ENCODE measurements around the gene TPX2. TPM values are rescaled to one million over a fixed set of nuclear protein-coding genes. Genes with fewer than 3 reads are reported as not detected.

TPX2 gene
- total and polyA plus RNA-seq, 7 experiments from 2014 or later: 0.09 to 84.3 (median 0.30) TPM; not detected in 1

DNA sequence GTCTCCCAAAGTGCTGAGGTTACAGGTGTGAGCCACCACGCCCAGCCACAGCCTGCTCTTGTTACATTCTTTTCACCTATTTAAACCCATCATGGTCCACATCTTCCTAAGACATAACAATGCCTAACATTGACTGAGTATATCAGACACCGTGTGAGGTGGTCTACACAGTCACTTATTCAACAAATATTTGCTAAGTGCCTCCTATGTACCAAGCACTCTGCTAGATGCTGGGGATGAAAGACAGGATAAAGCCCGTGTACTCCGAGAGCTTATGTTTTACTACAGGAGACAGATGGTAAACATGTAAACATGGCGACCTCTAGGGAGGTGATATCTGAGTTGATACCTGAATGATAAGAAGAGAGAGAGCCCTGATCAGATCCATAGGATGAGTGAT, 29.2 kb upstream of the TPX2 start:
- Mint-ChIP-seq H3K4me3 (peak overlapping the region in 3 of 10 donors; percentile 4 to 40 (median 19)), H3K9me3 (no peaks in the 10 kb centered on the region)

DNA sequence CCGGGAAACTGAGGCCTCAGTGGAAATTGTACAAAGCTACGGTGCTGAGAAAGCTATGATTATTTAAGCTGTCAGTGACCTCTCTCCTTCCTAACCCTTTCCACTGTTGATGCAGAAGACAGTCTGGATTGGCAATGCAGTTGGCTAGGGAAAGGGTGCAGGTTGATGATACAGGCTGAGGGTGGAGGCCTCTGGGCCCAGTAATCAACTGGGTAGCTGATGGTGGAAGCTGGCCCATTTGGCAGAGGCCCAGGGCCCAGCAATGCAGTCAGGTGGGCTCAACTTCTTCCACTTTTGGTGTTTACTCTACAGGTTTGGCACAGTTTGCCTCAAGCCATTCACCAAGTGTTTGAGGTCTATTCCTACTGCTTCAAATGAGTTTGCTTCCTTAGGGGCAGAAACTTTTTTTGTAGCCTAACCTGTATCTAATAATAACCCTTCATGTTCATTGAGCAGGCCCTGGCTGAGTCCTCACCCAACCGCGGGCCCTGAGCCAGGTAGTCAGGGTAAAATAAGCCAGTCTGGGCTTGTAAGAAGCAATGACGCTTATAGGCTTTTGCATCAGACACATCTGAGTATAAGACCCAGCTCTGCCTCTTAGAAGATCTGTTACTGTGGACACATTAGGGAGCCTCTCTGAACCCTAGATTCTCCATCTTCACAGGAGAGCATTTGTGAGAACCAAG, 28.5 kb upstream of the TPX2 start:
- Mint-ChIP-seq H3K4me1 (peaks cover 42 to 87% (median 69%) of the 10 kb centered on the region in 7 donors), H3K27ac (peak overlapping the region; percentile 20 to 79 (median 67)), H3K4me3 (peak overlapping the region in 1 of 10 donors; percentile 44), H3K27me3 (no peaks in the 10 kb centered on the region), H3K9me3 (no peaks in the 10 kb centered on the region), H3K36me3 (peaks cover 12 to 54% (median 29%) of the 10 kb centered on the region in 5 donors)
- ChIA-PET POLR2A (interaction anchor here (0.6 kb wide), 1 partner anchor 19 kb away, joined by 5 read pairs; no protein-coding TSS in a partner anchor), CTCF (interaction anchor here (0.6 to 1.0 kb wide), 2 partner anchors 17 to 49 kb away, joined by 5 to 7 read pairs; no protein-coding TSS in a partner anchor)
- Histone ChIP-seq H3K9me3 (ENCODE audit: control insufficient read depth in 2 of 3, low read length in 3 of 3) (no peaks in the 10 kb centered on the region), H3K27ac (ENCODE audit: low read depth, low read length) (no peak overlapping the region), H3K4me3 (ENCODE audit: low read length) (no peak overlapping the region), H3K27me3 (ENCODE audit: control insufficient read depth in 2 of 2, insufficient read depth in 2 of 2, low read length in 2 of 2) (no peaks in the 10 kb centered on the region), H3K4me1 (ENCODE audit: control insufficient read depth in 2 of 2, insufficient read depth in 2 of 2, low read length in 2 of 2) (peaks cover 3 to 45% of the 10 kb centered on the region in 2 donors), H3K36me3 (ENCODE audit: control insufficient read depth in 2 of 3, insufficient read depth in 3 of 3, low read length in 3 of 3) (peaks cover 0 to 56% (median 0%) of the 10 kb centered on the region in 3 experiments)
- intact Hi-C loops (cut with micrococcal nuclease): no loop called here
- DNase-seq: no peak
- no peak for ATAC-seq

More for the DNA sequence above, 29.2 kb upstream of the TPX2 start:
- H3K27ac Mint-ChIP-seq: peak overlapping the region in 7 of 9 donors; percentile 11 to 72 (median 50)
- ATAC-seq: no peak
- no peaks in the 10 kb centered on the region for H3K27me3 Mint-ChIP-seq
- Histone ChIP-seq H3K36me3 (ENCODE audit: control insufficient read depth in 2 of 3, insufficient read depth in 3 of 3, low read length in 3 of 3) (peaks cover 0 to 56% (median 0%) of the 10 kb centered on the region in 3 experiments), H3K4me3 (ENCODE audit: low read length) (no peak overlapping the region), H3K27ac (ENCODE audit: low read depth, low read length) (no peak overlapping the region), H3K9me3 (ENCODE audit: control insufficient read depth in 2 of 3, low read length in 3 of 3) (no peaks in the 10 kb centered on the region), H3K4me1 (ENCODE audit: control insufficient read depth in 2 of 2, insufficient read depth in 2 of 2, low read length in 2 of 2) (peaks cover 0 to 45% of the 10 kb centered on the region in 2 donors), H3K27me3 (ENCODE audit: control insufficient read depth in 2 of 2, insufficient read depth in 2 of 2, low read length in 2 of 2) (no peaks in the 10 kb centered on the region)
- ChIA-PET CTCF (interaction anchor here (0.6 to 1.0 kb wide), 2 partner anchors 17 to 49 kb away, joined by 5 to 7 read pairs; no protein-coding TSS in a partner anchor), POLR2A (interaction anchor here (0.9 kb wide), 1 partner anchor 10 kb away, joined by 3 read pairs; no protein-coding TSS in a partner anchor)
- peaks cover 8 to 49% (median 31%) of the 10 kb centered on the region in 5 donors for H3K36me3 Mint-ChIP-seq
- intact Hi-C loops (cut with micrococcal nuclease): no loop called here
- peaks cover 40 to 86% (median 69%) of the 10 kb centered on the region in 7 donors for H3K4me1 Mint-ChIP-seq
- DNase-seq: no peak

DNA sequence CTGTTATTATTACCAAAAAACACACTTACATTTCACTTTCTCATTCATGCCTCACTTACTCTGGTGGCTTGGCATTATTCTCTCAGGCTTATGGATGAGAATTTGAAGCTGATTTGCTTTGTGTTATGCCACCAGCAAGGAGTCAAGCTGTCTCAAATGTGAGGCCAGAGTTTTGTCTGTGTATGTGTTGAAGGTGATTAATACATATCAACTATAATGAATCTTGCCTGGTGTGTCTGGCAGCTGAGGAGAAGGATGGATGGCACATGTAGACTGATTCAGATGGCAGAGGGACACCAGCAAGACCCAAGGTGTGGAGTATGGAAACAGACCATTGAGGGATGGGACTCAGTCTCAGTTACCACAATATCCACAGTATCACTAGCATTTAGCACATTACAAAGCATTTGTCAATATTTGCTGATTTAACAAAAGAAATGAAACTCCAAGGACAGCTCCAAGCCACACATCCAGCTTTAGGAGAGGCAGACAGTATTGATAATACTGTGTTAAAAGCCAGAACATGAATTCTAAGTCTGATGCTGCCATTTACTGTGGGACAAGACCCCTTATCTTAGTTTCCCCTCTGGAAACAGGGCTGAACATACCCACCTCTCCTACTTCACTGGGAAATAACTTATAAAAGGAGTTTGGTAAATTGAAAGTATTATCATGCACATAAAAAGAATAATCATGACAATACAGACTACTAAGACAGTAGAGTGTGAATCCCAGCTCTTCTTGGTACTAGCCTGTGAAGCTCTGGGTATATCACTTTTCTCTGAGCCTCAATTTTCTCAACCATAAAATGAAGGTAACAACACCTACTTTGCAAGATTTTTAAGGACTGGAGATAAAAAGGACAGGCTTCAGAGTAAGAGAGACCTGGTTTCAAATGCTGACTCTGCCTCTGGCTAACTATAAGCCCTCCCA, 27.6 kb upstream of the TPX2 start:
- peak overlapping the region in 1 of 10 donors; percentile 35 for H3K4me3 Mint-ChIP-seq
- H3K36me3 ChIP-seq (ENCODE audit: control insufficient read depth in 2 of 3, insufficient read depth in 3 of 3, low read length in 3 of 3): peaks cover 0 to 52% (median 0%) of the 10 kb centered on the region in 3 experiments
- H3K36me3 Mint-ChIP-seq: peaks cover 12 to 52% (median 28%) of the 10 kb centered on the region in 5 donors
- no peaks in the 10 kb centered on the region for H3K27me3 ChIP-seq (ENCODE audit: control insufficient read depth in 2 of 2, insufficient read depth in 2 of 2, low read length in 2 of 2)
- no peak overlapping the region for H3K4me3 ChIP-seq (ENCODE audit: low read length)
- ChIA-PET CTCF (no interaction called here), POLR2A (interaction anchor here (0.6 to 1.1 kb wide), 5 partner anchors 8 to 104 kb away, joined by 3 to 5 read pairs (median 3); no protein-coding TSS in a partner anchor)
- H3K4me1 ChIP-seq (ENCODE audit: control insufficient read depth in 2 of 2, insufficient read depth in 2 of 2, low read length in 2 of 2): peaks cover 5 to 44% of the 10 kb centered on the region in 2 donors
- ATAC-seq: no peak
- peak overlapping the region; percentile 22 for H3K27ac ChIP-seq (ENCODE audit: low read depth, low read length)
- H3K4me1 Mint-ChIP-seq: peaks cover 43 to 87% (median 75%) of the 10 kb centered on the region in 7 donors
- no peak for DNase-seq
- H3K9me3 ChIP-seq (ENCODE audit: control insufficient read depth in 2 of 3, low read length in 3 of 3): no peaks in the 10 kb centered on the region
- H3K9me3 Mint-ChIP-seq: no peaks in the 10 kb centered on the region
- intact Hi-C loops (cut with micrococcal nuclease): no loop called here
- peak overlapping the region; percentile 26 to 77 (median 50) for H3K27ac Mint-ChIP-seq
- H3K27me3 Mint-ChIP-seq: no peaks in the 10 kb centered on the region

DNA sequence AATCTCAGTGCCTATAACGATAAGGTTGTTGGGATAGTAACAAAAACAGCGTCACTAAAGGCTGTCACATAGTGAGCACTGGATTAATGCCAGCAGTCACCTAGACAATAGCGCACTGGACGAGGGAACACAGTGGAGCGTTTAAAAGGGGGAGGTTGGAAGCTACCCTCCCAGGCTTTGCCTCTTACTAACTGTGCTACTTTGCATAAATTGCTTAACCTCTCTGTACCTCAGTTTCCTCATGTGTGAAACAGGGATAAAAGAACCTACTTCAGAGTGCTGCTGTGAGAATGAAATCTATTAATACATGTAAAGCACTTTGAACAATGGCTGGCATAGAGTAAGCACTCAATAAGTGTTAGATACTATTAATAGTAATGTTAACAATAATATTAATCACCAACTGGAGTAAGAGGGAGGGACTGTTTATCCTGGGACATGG, 27.0 kb upstream of the TPX2 start:
- H3K27me3 Mint-ChIP-seq: no peaks in the 10 kb centered on the region
- H3K4me3 ChIP-seq (ENCODE audit: low read length): no peak overlapping the region
- no peak overlapping the region for H3K4me3 Mint-ChIP-seq
- ATAC-seq: no peak
- peaks cover 12 to 52% (median 28%) of the 10 kb centered on the region in 5 donors for H3K36me3 Mint-ChIP-seq
- no peak for DNase-seq
- intact Hi-C loops (cut with micrococcal nuclease): no loop called here
- peak overlapping the region; percentile 22 for H3K27ac ChIP-seq (ENCODE audit: low read depth, low read length)
- H3K9me3 ChIP-seq (ENCODE audit: control insufficient read depth in 2 of 3, low read length in 3 of 3): no peaks in the 10 kb centered on the region
- peak overlapping the region in 5 of 9 donors; percentile 24 to 65 (median 47) for H3K27ac Mint-ChIP-seq
- ChIA-PET POLR2A (interaction anchor here (1.1 kb wide), 1 partner anchor 38 kb away, joined by 3 read pairs; no protein-coding TSS in a partner anchor), CTCF (no interaction called here)
- no peaks in the 10 kb centered on the region for H3K27me3 ChIP-seq (ENCODE audit: control insufficient read depth in 2 of 2, insufficient read depth in 2 of 2, low read length in 2 of 2)
- H3K36me3 ChIP-seq (ENCODE audit: control insufficient read depth in 2 of 3, insufficient read depth in 3 of 3, low read length in 3 of 3): peaks cover 0 to 46% (median 0%) of the 10 kb centered on the region in 3 experiments
- H3K4me1 Mint-ChIP-seq: peaks cover 48 to 89% (median 79%) of the 10 kb centered on the region in 7 donors
- no peaks in the 10 kb centered on the region for H3K9me3 Mint-ChIP-seq
- H3K4me1 ChIP-seq (ENCODE audit: control insufficient read depth in 2 of 2, insufficient read depth in 2 of 2, low read length in 2 of 2): peaks cover 12 to 49% of the 10 kb centered on the region in 2 donors

DNA sequence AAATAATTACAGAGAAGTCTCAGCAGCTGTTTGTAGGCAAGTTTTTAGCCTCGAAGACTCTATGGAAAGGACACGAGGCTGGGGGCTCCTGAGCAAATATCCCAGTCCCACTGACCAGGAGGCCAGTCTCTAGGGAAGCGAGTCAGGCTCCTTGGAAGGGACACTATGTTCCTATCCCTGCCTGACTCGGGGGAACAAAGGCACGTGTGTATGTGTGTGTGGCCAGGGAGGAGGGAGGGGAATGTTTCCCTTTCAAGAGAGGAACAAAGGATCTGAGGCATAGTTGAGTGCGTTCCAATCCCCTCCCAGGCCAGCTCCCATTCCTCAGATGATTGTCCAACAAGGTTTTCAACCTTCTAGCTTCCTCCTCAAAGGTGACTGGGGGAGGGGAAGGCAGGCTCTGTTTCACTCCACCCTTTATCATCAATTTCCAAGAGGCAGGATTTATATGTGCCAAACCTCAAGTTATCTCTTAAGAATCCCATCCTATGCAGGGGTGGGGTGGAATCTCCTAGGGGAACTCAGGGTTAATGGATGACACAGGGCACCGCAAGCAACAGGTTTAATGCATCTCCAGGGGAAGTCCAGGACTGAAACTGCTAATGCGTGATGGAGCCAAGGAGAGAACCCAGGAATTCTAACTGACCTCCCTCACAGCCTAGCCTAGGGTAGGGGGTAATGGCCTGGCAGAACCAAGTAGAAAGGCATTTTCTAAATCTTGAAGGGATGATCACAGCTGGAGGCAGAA, 26.4 kb upstream of the TPX2 start:
- CTCF ChIA-PET: interaction anchor here (0.6 kb wide), 1 partner anchor 13 kb away, joined by 3 read pairs; no protein-coding TSS in a partner anchor
- H3K9me3 ChIP-seq (ENCODE audit: control insufficient read depth in 2 of 3, low read length in 3 of 3): no peaks in the 10 kb centered on the region
- H3K9me3 Mint-ChIP-seq: no peaks in the 10 kb centered on the region
- peaks cover 16 to 54% of the 10 kb centered on the region in 2 donors for H3K4me1 ChIP-seq (ENCODE audit: control insufficient read depth in 2 of 2, insufficient read depth in 2 of 2, low read length in 2 of 2)
- H3K4me3 ChIP-seq (ENCODE audit: low read length): no peak overlapping the region
- no peaks in the 10 kb centered on the region for H3K27me3 Mint-ChIP-seq
- peak overlapping the region in 3 of 10 donors; percentile 0 to 50 (median 0) for H3K4me3 Mint-ChIP-seq
- POLR2A ChIA-PET: interaction anchor here (1.3 kb wide), 1 partner anchor 10 kb away, joined by 5 read pairs; the partner anchor contains the start of gene BCL2L1
- H3K36me3 ChIP-seq (ENCODE audit: control insufficient read depth in 2 of 3, insufficient read depth in 3 of 3, low read length in 3 of 3): peaks cover 0 to 41% (median 0%) of the 10 kb centered on the region in 3 experiments
- H3K27me3 ChIP-seq (ENCODE audit: control insufficient read depth in 2 of 2, insufficient read depth in 2 of 2, low read length in 2 of 2): no peaks in the 10 kb centered on the region
- DNase-seq (no peak), ATAC-seq (no peak)
- peaks cover 12 to 52% (median 27%) of the 10 kb centered on the region in 5 donors for H3K36me3 Mint-ChIP-seq
- H3K27ac Mint-ChIP-seq: peak overlapping the region; percentile 20 to 79 (median 53)
- peak overlapping the region; percentile 27 for H3K27ac ChIP-seq (ENCODE audit: low read depth, low read length)
- peaks cover 52 to 90% (median 85%) of the 10 kb centered on the region in 7 donors for H3K4me1 Mint-ChIP-seq
- intact Hi-C loops (cut with micrococcal nuclease): loop anchor here in 1 of 2 donors (1.0 kb wide), 1 partner anchor 9 kb away; no protein-coding TSS in a partner anchor
